ENCODE results near the gene EYA2.

Gene EYA2

GRCh38 chr20:47044938-47045337 lies 150.3 kb downstream of the EYA2 start:
- DNase-seq (ENCODE audit: low read depth) = no peak
- no peak overlapping the region for H3K4me3 ChIP-seq (ENCODE audit: low read depth, low read length)
- TF ChIP-seq MYC (IDR thresholded peaks at IDR 0.05; ENCODE audit: low read depth, low read length) (no peak), POLR2A (IDR thresholded peaks at IDR 0.05; ENCODE audit: extremely low read depth, insufficient read length) (no peak), CTCF (IDR thresholded peaks at IDR 0.05; ENCODE audit: low read depth, low read length) (no peak), MAX (IDR thresholded peaks at IDR 0.05; ENCODE audit: low read depth, low read length) (no peak)

- TF ChIP-seq MYC (IDR thresholded peaks at IDR 0.05; ENCODE audit: low read depth, low read length) (no peak), CTCF (IDR thresholded peaks at IDR 0.05; ENCODE audit: low read depth, low read length) (no peak), POLR2A (IDR thresholded peaks at IDR 0.05; ENCODE audit: extremely low read depth, insufficient read length) (no peak), MAX (IDR thresholded peaks at IDR 0.05; ENCODE audit: low read depth, low read length) (no peak)
- no peak for DNase-seq (ENCODE audit: low read depth)
- no peak overlapping the region for H3K4me3 ChIP-seq (ENCODE audit: low read depth, low read length)
Observed at GRCh38 chr20:47048054-47048453, 153.4 kb downstream of the EYA2 start.

- no peak for DNase-seq (ENCODE audit: low read depth)
- TF ChIP-seq CTCF (IDR thresholded peaks at IDR 0.05; ENCODE audit: low read depth, low read length) = no peak
- no peak for TF ChIP-seq MAX (IDR thresholded peaks at IDR 0.05; ENCODE audit: low read depth, low read length)
- no peak for TF ChIP-seq POLR2A (IDR thresholded peaks at IDR 0.05; ENCODE audit: extremely low read depth, insufficient read length)
- TF ChIP-seq MYC (IDR thresholded peaks at IDR 0.05; ENCODE audit: low read depth, low read length) = no peak
- H3K4me3 ChIP-seq (ENCODE audit: low read depth, low read length) = no peak overlapping the region
Observed at GRCh38 chr20:47049771-47050170, 155.1 kb downstream of the EYA2 start.

- TF ChIP-seq MAX (IDR thresholded peaks at IDR 0.05; ENCODE audit: low read depth, low read length) = no peak
- no peak for TF ChIP-seq POLR2A (IDR thresholded peaks at IDR 0.05; ENCODE audit: extremely low read depth, insufficient read length)
- TF ChIP-seq MYC (IDR thresholded peaks at IDR 0.05; ENCODE audit: low read depth, low read length) = no peak
- no peak for TF ChIP-seq CTCF (IDR thresholded peaks at IDR 0.05; ENCODE audit: low read depth, low read length)
- no peak for DNase-seq (ENCODE audit: low read depth)
- no peak overlapping the region for H3K4me3 ChIP-seq (ENCODE audit: low read depth, low read length)
Observed at GRCh38 chr20:47050996-47051395, 156.4 kb downstream of the EYA2 start.

GRCh38 chr20:47051936-47052526 lies 157.4 kb downstream of the EYA2 start:
- no peak overlapping the region for H3K4me3 ChIP-seq (ENCODE audit: low read depth, low read length)
- DNase-seq (ENCODE audit: low read depth) = no peak
- TF ChIP-seq MAX (IDR thresholded peaks at IDR 0.05; ENCODE audit: low read depth, low read length) = no peak
- no peak for TF ChIP-seq POLR2A (IDR thresholded peaks at IDR 0.05; ENCODE audit: extremely low read depth, insufficient read length)
- TF ChIP-seq CTCF (IDR thresholded peaks at IDR 0.05; ENCODE audit: low read depth, low read length) = no peak
- no peak for TF ChIP-seq MYC (IDR thresholded peaks at IDR 0.05; ENCODE audit: low read depth, low read length)

All from NB4 (cell line).